ENCODE measurements around the gene KLF18.
"Not testable (repeated sequence)": the region's sequence is repeated elsewhere in the genome, so short reads cannot be mapped to it uniquely, and the experiment has no call there.

The KLF18 gene

DNA sequence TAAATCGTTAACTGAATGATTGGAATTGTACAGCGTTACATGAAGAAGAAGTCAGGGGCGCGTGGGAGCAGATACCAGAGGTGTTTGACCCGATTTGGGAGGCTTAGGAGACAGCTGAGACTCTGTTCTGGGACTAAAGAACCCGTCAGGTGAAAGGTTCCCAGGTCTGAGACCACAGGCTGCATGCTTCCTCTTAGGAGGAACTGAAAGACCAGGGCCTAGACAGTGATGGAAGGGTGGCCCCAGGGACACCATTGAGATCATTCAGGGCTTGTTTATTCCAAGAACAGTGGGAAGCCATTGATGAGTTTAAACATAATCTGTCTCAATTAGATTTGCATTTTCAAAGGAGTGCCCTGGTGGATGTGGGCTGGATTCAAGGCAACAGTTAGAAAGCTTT, 21.9 kb downstream of the KLF18 start:
- DNase-seq = no peak

DNA sequence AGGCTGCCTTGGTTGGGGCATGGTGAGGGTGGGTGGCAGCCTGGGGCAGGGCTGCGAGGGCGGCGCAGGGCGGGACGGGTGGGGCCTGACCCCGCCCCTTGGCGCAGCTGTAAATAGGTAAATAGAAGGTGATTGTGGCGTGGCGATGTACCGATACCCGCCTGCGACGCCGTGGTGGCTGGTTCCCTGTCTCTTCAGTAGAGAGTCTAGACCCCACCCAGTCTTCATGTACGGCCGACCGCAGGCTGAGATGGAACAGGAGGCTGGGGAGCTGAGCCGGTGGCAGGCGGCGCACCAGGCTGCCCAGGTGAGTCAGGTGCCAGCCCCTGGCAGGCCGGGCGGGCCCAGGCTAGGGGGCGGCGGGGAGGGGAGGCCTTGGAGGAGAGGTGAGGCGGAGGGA, 22.7 kb downstream of the KLF18 start, which contains the start of gene KLF17:
KLF17 (plus strand) TSS at position 140 of the 400 bp plus-strand sequence; CDS start at position 227, 87 bp downstream.
- DNase-seq = no peak

DNA sequence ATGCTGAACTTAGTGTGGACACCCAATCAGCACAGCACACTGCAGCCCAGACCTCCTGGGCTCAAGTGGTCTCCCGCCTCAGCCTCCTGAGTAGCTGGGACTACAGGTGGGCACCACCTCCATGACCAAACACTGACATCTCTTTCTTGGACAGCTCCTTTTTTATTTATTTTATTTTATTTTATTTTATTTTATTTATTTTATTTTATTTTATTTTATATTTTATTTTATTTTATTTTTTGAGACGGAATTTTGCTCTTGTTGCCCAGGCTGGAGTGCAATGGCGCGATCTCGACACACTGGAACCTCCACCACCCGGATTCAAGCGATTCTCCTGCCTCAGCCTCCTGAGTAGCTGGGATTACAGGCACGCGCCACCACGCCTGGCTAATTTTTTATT, 24.2 kb downstream of the KLF18 start:
- DNase-seq = not testable (repeated sequence)

DNA sequence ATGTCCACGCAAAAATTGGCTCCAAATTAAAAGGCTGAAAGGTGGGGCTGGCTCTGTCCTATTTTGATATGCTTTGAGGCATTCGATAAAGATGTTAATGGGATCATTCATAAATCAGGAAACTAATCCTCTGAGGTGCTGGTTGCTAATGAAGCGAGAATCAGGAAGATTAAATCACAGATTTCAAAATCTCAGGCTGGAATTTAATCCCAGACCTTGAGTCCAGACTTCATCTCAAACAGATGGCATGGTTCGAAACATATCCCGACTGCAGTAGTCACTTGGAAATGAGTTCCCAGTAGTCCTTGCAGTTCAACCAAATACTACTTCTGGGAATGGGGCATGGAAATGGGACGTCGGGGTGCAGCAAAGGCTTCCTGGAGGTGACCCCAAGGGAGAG, 27.3 kb downstream of the KLF18 start:
- DNase-seq = no peak

DNA sequence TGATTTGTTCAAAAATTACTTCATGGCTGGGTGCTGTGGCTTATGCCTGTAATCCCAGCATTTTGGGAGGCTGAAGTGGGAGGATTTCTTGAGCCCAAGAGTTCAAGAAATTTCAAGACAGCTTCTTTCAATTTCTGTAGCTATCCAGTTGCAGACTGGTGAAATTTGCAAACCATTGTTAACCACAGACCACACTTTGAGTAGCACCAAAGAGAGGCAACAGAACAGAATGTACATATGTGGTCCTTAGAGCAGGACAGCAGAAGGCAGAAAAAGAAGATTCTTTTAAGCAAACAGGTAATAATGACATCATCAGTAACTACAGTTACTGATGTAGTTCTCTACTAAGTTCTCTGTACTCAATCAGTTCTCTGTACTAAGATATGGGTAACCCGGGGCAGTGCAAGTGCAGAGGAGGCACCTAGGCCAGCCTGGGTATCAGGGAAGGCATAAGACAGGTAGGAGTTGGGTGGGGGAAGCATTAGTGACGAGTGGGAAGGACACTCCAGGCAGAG, 28.3 kb downstream of the KLF18 start:
- no peak for DNase-seq

DNA sequence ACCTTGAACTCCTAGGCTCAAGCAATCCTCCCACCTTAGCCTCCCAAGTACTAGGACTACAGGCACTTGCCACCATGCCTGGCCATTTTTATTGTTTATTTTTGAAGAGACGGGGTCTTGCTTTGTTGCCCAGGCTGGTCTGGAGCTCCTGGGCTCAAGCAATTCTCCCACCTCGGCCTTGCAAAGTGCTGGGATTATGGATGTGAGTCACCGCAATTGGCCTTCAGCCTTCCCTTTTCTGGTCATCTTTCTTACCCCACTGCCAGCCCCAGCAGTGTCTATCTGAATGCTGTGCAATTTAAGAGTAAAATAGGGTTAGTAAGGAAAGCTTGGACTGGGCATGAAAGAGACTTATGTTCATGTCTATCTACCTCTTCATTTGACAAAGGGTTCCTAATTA, 28.9 kb downstream of the KLF18 start:
- DNase-seq = no peak

DNA sequence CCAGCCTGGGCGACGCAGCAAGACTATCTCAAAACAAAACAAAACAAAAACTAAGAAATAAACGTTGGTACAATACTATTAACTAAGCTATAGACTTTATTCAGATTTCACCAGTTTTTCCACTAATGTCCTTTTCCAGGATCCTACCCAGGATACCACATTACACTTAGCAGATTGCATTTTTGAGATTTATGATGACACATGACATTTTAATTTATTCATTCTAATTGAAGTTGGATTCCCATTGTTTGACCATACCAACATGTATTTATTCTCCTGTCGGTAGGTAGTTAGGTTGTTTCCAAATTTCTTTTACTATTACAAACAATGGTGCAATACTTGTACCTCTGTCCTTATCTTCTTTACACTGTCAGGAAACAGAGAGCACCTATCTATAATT, 29.6 kb downstream of the KLF18 start:
- DNase-seq = no peak

DNA sequence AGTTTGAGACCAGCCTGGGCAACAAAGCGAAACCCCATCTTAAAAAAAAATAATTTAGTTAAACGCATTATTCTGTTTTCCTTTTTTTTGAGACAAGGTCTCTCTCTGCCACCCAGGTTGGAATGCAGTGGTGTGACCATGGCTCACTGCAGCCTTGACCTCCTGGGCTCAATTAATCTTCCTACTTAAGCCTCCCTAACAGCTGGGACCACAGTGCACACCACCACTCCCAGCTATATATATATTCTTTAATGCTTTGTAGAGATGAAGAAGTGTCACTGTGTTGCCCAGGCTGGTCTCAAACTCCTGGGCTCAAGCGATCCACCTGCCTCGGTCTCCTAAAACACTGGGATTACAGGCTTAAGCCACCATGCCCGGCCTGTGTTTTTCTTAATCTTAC, 30.5 kb downstream of the KLF18 start:
- no peak for DNase-seq

DNA sequence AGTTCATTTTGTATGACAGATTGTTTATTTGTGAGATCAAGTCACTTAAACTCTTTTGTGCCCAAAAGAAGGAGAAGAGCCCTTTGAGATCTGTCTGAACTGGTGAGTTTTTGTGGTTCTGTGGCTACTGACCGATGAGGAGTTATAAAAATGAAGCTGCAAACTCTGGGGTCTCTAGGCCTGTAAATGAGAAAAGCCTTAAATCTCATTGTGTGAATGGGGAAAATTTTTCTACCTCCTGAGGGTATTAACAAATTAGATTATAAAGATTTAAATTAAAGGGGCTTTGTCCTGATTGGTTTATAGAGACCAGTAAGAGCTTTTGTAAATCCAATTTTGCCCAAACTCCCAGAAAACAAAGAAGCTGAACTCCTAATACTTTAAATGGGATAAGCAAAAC, 32.5 kb downstream of the KLF18 start:
- no peak for DNase-seq

DNA sequence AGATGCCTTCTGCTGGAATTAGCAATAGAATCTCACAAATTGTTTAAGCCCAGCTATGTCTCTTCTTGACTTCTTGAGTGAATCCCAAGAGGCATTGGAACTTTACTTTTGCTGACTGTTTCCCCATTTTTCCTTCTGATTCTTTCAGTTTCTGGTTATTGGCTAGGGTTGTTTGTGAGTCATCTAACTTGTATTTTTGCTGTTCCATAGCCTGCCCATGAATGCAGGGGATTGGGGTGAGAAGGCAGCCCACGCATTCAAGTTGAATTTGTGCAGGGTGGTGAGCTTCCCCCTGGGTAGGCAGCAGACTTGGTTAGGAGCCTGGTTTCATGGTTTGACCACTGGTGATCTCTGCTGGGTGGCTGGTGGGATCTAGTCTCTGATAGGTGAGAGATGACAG, 33.2 kb downstream of the KLF18 start:
- DNase-seq = no peak

DNA sequence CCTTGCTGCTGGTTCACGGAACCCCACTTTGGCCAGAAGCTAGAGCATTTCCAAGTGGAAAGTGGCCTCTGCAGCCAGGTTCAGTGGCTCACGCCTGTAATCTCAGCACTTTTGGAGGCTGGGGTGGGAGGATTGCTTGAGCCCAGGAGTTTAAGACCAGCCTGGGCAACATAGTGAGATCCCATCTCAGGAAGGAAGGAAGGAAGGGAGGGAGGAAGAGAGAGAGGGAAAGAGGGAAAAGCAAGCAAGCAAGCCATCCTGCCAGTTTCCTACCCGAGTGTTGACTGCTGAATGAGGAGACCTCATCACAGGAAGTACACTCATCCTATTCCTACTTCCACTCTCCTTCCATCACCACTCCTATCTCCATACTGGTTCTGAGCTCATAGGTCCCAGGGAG, 35.6 kb downstream of the KLF18 start:
- no peak for DNase-seq

DNA sequence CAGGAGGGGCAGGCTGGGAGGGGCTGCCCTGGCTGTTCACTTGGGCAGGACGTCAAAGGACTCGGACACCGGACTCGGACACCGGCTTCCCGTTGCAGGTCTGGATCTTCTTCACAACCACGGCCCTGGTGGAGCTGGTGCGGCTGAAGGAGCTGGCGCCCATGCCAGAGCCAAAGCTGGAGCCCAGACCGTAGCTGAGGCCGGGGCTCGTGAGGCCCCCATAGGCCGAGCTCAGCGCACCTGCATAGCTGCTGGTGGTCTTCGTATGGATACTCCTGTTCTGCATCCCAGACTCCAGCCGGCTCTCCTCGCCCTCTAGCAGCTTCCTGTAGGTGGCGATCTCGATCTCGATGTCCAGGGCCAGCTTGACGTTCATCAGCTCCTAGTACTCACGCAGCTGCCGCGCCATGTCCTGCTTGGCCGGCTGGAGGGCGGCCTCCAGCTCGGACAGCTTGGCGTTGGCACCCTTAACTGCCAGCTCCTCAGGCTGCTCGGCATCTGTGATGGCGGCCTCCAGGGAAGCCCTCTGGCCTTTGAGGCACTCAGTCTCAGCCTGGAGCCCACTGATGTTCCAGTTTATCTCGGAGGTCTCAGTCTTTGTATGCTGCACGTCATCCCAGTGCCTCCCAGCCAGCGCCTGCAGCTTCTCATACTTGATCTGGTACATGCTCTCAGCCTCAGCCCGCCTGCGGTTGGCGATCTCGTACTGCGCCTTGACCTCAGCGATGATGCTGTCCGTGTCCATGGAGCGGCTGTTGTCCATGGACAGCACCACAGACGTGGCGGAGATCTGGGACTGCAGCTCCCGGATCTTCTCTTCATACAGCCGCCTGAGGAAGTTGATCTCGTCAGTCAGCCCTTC, 37.9 kb downstream of the KLF18 start:
- no peak for DNase-seq

DNA sequence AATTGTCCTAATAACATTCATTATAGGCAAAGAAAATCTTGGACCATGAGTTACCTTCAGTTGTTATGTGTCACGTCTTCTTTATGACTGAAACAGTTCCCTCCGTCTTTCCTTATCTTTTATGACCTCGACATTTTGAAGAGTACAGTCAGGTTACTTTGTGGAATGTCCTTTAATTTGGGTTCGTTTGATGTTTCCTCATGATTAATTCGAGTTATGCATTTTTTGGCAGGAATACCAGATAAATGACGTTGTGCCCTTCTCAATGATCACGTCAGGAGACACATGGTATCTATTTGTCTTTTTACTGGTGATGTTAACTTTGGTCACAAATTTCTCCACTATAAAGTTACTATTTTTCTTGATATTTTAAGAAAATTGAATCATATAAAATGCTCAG, 40.1 kb downstream of the KLF18 start:
- no peak for DNase-seq

DNA sequence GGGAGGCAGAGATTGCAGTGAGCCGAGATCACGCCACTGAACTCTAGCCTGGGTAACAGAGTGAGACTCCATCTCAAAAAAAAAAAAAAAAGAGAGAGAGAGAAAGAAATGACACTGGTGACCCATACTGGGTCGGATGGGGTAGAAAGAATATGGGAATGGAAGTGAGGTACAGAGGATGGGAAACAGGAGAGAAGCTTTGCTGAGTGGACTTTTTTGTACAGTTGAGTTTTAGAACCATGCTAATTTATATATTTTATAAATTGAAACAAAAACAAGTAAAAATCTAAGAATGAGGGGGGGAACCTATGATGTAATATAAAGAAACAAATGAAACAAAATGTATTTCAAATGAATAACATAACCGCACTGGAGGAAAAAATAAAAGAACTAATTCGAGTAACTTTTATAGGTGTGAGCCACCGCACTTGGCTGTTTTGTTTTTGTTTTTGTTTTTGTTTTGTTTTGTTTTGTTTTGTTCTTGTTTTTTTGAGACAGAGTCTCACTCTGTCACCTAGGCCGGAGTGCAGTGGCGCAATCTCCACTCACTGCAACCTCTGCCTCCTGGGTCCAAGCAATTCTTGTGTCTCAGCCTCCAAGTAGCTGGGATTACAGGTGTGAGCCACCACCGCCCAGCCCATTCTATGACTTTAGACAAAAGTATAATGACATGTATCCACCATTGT, 41.1 kb downstream of the KLF18 start:
- DNase-seq = no peak

DNA sequence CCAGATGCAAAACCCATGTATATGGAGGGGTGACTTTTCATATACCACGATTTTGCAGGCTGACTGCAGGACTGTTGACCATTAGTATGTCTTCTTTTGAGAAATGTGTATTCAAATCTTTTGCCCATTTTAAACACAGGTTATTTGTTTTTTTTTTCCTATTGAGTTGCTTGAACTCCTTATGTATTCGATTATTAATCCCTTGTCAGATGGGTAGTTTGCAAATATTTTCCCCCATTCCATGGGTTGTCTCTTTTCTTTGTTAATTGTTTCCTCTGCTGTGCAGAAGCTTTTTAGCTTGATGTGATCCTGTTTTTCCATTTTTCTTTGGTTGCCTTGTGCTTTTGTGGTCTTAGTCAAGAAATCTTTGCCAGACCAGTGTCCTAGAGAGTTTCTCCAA, 47.4 kb downstream of the KLF18 start:
- no peak for DNase-seq

DNA sequence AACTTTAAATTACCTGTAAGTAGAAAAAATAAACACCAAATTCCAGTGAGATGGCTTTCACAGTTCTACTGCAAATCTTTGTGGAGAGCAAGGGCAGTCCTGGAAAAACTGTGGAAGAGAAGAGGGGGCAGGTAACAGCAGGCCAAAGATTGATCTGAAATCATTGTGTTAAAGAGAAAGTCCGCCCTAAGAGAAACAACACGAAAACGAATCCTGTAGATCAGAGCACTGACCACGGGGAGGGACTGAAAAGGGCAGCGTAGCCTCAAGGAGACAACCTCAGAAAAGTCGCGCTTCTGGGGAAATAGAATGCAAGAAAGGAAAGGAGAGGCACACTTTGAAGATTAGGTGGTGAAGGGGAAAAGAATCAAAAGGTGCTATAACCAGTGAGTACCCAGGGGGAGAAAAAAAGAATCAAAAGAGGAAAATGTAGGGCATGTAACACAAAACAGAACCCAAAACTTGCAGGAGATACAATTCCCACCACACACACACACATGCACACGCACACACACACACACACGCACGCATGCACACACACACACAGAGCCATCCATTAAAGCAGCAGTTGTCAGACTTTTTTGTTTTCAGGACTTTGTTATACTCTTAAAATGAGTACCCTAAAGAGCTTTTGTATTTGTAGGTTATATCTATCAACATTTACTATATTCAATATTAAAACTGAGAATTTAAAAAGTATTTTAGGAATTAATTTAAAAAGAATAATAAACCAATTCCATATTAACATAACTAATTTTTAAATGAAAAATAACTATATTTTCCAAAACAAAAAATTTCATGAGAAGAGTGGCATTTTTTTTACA, 50.8 kb downstream of the KLF18 start:
- no peak for DNase-seq

DNA sequence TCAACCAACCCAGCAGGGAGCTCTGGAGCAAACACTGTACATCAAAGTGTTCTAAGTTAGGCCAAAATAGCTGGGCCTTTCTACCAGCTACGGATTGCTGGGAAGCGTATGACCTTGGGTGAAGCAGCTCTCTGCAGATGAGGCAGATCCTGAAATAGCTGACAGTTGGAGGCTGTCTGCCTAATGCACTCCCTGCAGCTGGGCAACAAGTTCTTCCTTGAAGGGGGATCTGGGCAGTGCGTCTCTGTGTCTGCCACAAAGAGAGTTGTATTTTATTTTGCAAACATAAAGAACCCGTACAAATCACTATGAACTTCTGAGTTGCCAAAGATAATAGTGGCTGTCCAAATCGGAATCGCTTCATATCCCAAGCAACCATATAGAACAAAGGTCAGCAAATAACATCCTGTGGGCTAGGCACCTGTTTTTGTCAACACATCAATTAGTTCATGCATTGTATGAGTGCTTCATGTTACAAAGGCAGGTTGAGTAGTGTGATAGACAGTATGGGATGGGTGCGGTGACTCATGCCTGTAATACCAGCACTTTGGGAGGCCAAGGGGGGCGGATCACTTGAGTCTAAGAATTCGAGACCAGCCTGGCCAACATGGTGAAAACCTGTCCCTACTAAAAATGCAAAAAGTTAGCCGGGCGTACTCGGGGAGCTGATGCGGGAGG, 51.9 kb downstream of the KLF18 start:
- no peak for DNase-seq

Data from stimulated activated CD8-positive, alpha-beta memory T cell treated with anti-CD3 and anti-CD28 coated beads, Interleukin-4, amount 100 ng/mL, for 48 hours (primary cell).